ENCODE data around the gene LYRM4. TPM values are rescaled to one million over a fixed set of nuclear protein-coding genes. Genes with fewer than 3 reads are reported as not detected.

Gene LYRM4
- total RNA-seq, 1 donor from 2014 or later = 20.4 TPM

- DNase-seq (ENCODE audit: low read depth, low spot score) = no peak
These were observed 14.3 kb downstream of the LYRM4 start for GRCh38 chr6:5246141-5247097.

GRCh38 chr6:5243069-5243468, 17.7 kb downstream of the LYRM4 start:
- DNase-seq (ENCODE audit: low read depth, low spot score) = no peak

GRCh38 chr6:5241252-5241651, 19.5 kb downstream of the LYRM4 start:
- DNase-seq (ENCODE audit: low read depth, low spot score) = no peak

GRCh38 chr6:5238336-5238735, 22.4 kb downstream of the LYRM4 start:
- DNase-seq (ENCODE audit: low read depth, low spot score) = no peak

- DNase-seq (ENCODE audit: low read depth, low spot score) = no peak
These were observed 22.9 kb downstream of the LYRM4 start for GRCh38 chr6:5237805-5238204.

- no peak for DNase-seq (ENCODE audit: low read depth, low spot score)
These were observed 24.9 kb downstream of the LYRM4 start for GRCh38 chr6:5235830-5236229.

- no peak for DNase-seq (ENCODE audit: low read depth, low spot score)
These were observed 25.9 kb downstream of the LYRM4 start for GRCh38 chr6:5234874-5235273.

GRCh38 chr6:5231289-5231688, 29.5 kb downstream of the LYRM4 start:
- no peak for DNase-seq (ENCODE audit: low read depth, low spot score)

GRCh38 chr6:5230081-5230480, 30.7 kb downstream of the LYRM4 start:
- DNase-seq (ENCODE audit: low read depth, low spot score) = no peak

GRCh38 chr6:5229356-5229755, 31.4 kb downstream of the LYRM4 start:
- no peak for DNase-seq (ENCODE audit: low read depth, low spot score)

- DNase-seq (ENCODE audit: low read depth, low spot score) = no peak
These were observed 37.4 kb downstream of the LYRM4 start for GRCh38 chr6:5223309-5223708.

GRCh38 chr6:5220443-5220842, 40.3 kb downstream of the LYRM4 start:
- no peak for DNase-seq (ENCODE audit: low read depth, low spot score)

GRCh38 chr6:5219011-5219691, 41.6 kb downstream of the LYRM4 start:
- DNase-seq (ENCODE audit: low read depth, low spot score) = no peak

- no peak for DNase-seq (ENCODE audit: low read depth, low spot score)
These were observed 43.4 kb downstream of the LYRM4 start for GRCh38 chr6:5217356-5217755.

- DNase-seq (ENCODE audit: low read depth, low spot score) = no peak
These were observed 45.0 kb downstream of the LYRM4 start for GRCh38 chr6:5215799-5216198.

GRCh38 chr6:5215159-5215558, 45.6 kb downstream of the LYRM4 start:
- no peak for DNase-seq (ENCODE audit: low read depth, low spot score)

- no peak for DNase-seq (ENCODE audit: low read depth, low spot score)
These were observed 46.1 kb downstream of the LYRM4 start for GRCh38 chr6:5214570-5215052.

- DNase-seq (ENCODE audit: low read depth, low spot score) = no peak
These were observed 46.9 kb downstream of the LYRM4 start for GRCh38 chr6:5213836-5214235.

- no peak for DNase-seq (ENCODE audit: low read depth, low spot score)
These were observed 49.3 kb downstream of the LYRM4 start for GRCh38 chr6:5211492-5211891.

- DNase-seq (ENCODE audit: low read depth, low spot score) = no peak
These were observed 52.2 kb downstream of the LYRM4 start for GRCh38 chr6:5208471-5208971.

GRCh38 chr6:5208057-5208456, 52.7 kb downstream of the LYRM4 start:
- DNase-seq (ENCODE audit: low read depth, low spot score) = no peak

- no peak for DNase-seq (ENCODE audit: low read depth, low spot score)
These were observed 53.7 kb downstream of the LYRM4 start for GRCh38 chr6:5206920-5207561.

Measured in pulmonary artery endothelial cell (primary cell).